Gastroesophageal sphincter (tissue), 4 donors: ENCODE measurements around the gene SLC35B2. TPM values are rescaled to one million over a fixed set of nuclear protein-coding genes. Genes with fewer than 3 reads are reported as not detected.
A peak's percentile ranks its signal among the peaks of the same experiment; 100 is the strongest.

Experiments used
- ATAC-seq: fragments of 150-250 bp; one replicate; pipeline ENCODE4 v1.9.1; 2016; ENCODE audit warnings: mild to moderate bottlenecking, moderate library complexity
- H3K27ac ChIP-seq, 4 donors: fragments of 200-600 bp; sonication (generic) in 3 of 4; 1 replicate in 3 of 4; 2 replicates in 1 of 4; pipeline ENCODE4 v1.5.1; 2016 to 2019
- H3K27me3 ChIP-seq: fragments of 200-600 bp; sonication (generic); one replicate; pipeline ENCODE4 v1.5.1; 2019
- H3K36me3 ChIP-seq, 2 donors: fragments of 200-600 bp; sonication (generic); one replicate each; pipeline ENCODE4 v1.5.1; 2019; ENCODE audit warnings: control low read depth in 1 of 2
- H3K4me1 ChIP-seq, 3 donors: fragments of 200-600 bp; sonication (generic); 1 replicate in 2 of 3; 2 replicates in 1 of 3; pipeline ENCODE4 v1.5.1; 2016 to 2019; ENCODE audit warnings: control low read depth in 2 of 3
- H3K4me3 ChIP-seq, 2 donors: fragments of 200-600 bp; sonication (generic); one replicate each; pipeline ENCODE4 v1.5.1; 2019; ENCODE audit warnings: mild to moderate bottlenecking in 1 of 2, moderate library complexity in 1 of 2
- H3K9me3 ChIP-seq, 3 donors: fragments of 200-600 bp; sonication (generic); one replicate each; pipeline ENCODE4 v1.5.1; 2017 to 2019; ENCODE audit warnings: control low read depth in 2 of 3
- EP300 ChIP-seq: sonication (generic); formaldehyde crosslinking; IDR thresholded peaks from one replicate; pipeline ENCODE4 v1.6.1; 2017; ENCODE audit warnings: antibody characterized with exemption, mild to moderate bottlenecking
- POLR2A ChIP-seq, 2 donors: fragments of 450-650 bp; IDR thresholded peaks; one replicate each; pipeline ENCODE4 v1.6.1; 2017; ENCODE audit warnings: antibody characterized with exemption in 2 of 2, mild to moderate bottlenecking in 2 of 2, moderate library complexity in 1 of 2
- POLR2AphosphoS5 ChIP-seq: sonication (generic); formaldehyde crosslinking; IDR thresholded peaks from one replicate; pipeline ENCODE4 v1.6.1; 2017; ENCODE audit warnings: antibody characterized with exemption
- WGBS, 2 donors: methylation state at CpG; one replicate each; pipeline ENCODE4 v1.1.5; 2018; ENCODE audit warnings: low coverage in 1 of 2; 5-methylcytosine and 5-hydroxymethylcytosine counted together
- total RNA-seq, 4 donors: library from RNA; depleted of rRNA; stranded (reverse); fragments of >200 nt; gene quantifications; one replicate each; pipeline ENCODE4 v1.1.0, GENCODE V29; 2016
- TF ChIP-seq, protein P1 (sequence below), 4 experiments: fragments of 200-600 bp in 2 of 4; fragments of 450-650 bp in 2 of 4; sonication (generic) in 1 of 4; IDR thresholded peaks; one replicate each; pipeline ENCODE4 v1.5.1; 2017 to 2019; ENCODE audit warnings: antibody characterized with exemption in 4 of 4, mild to moderate bottlenecking in 2 of 4, moderate library complexity in 2 of 4

Gene SLC35B2, protein sequence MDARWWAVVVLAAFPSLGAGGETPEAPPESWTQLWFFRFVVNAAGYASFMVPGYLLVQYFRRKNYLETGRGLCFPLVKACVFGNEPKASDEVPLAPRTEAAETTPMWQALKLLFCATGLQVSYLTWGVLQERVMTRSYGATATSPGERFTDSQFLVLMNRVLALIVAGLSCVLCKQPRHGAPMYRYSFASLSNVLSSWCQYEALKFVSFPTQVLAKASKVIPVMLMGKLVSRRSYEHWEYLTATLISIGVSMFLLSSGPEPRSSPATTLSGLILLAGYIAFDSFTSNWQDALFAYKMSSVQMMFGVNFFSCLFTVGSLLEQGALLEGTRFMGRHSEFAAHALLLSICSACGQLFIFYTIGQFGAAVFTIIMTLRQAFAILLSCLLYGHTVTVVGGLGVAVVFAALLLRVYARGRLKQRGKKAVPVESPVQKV
- 10 to 100 TPM; 21.3 to 34.0 (median 25.6) TPM for total RNA-seq

DNA sequence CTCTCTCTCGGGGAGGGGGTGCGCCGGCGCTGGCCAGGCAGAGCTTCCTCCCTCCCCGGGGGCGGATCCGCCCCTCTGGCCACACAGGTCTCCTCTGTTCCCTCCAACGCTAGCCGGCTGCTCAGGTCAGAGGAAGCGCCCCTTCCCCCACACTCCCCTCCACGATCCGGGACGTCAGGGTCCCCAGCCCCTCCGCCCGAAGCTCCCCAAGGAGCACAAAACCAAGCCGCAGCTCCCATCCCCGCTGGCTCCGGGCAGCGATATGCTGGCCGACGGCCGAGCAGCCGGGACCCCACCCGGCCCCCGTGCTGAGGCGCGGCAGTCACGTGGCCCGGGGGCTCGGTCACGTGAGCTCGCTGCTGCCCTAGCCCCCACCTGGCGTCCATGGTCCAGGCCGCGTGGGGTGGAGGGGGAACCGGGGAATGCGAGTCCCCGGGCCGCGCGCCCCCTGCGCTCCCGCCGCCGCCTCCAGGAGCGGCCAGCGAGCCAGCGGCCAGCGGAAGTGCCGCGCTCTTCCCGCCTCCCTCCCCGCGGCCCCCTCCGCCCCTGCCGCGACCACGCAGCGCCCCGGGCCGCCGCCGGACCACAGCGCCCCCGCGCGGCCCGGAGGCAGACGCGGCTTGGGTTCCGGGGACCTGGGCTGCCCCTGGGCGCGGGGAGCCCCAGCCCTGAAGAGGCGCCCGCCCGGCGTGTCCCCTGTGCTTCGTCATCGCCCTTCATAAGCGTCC, at the start of gene SLC35B2:
Gene SLC35B2, minus strand, starts transcription at position 504 of the 728 bp plus-strand sequence. Its CDS starts 118 bp downstream, at position 386.
- ATAC-seq = peak; percentile 91
- Histone ChIP-seq H3K4me1 (peaks cover 0 to 60% (median 13%) of the 10 kb centered on the region in 3 donors), H3K36me3 (peaks cover 0 to 64% of the 10 kb centered on the region in 2 donors), H3K27me3 (no peaks in the 10 kb centered on the region), H3K27ac (peak within 1 kb of the TSS; percentile 63 to 94 (median 90)), H3K9me3 (no peaks in the 10 kb centered on the region), H3K4me3 (peak within 1 kb of the TSS; percentile 79 to 99)
- 0% methylated on average over 4 of the region's 80 CpGs; no CpG with 5 or more reads in 1 of the 2 donors for WGBS, 2 donors
- peak; percentile 50 for TF ChIP-seq POLR2AphosphoS5
- no peak for TF ChIP-seq EP300
- TF ChIP-seq POLR2A (IDR thresholded peaks at IDR 0.05) = peak; percentile 83 to 84
- TF ChIP-seq, protein P1, sequence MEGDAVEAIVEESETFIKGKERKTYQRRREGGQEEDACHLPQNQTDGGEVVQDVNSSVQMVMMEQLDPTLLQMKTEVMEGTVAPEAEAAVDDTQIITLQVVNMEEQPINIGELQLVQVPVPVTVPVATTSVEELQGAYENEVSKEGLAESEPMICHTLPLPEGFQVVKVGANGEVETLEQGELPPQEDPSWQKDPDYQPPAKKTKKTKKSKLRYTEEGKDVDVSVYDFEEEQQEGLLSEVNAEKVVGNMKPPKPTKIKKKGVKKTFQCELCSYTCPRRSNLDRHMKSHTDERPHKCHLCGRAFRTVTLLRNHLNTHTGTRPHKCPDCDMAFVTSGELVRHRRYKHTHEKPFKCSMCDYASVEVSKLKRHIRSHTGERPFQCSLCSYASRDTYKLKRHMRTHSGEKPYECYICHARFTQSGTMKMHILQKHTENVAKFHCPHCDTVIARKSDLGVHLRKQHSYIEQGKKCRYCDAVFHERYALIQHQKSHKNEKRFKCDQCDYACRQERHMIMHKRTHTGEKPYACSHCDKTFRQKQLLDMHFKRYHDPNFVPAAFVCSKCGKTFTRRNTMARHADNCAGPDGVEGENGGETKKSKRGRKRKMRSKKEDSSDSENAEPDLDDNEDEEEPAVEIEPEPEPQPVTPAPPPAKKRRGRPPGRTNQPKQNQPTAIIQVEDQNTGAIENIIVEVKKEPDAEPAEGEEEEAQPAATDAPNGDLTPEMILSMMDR (IDR thresholded peaks at IDR 0.05) = peak in 3 of 4 experiments; percentile 81 to 85 (median 84)

DNA sequence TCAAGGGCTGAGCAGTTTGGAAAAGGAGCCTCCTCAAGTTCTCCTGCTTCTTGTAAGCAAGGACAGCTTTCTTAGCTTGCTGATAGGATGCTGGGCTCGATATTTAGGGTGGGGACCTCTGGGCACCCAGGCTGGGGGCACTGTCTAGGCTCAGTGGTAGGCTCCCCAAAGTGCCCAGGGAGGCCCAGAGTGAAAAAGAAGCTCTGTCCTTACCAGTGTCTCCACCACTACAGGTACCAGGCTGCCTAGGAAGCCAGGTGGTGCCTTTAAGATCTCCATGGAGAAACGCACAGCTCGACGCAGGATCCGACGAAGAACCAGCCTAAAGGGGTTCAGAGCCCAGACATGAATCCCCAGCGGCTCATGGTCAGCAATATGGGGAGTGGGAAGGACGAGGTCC, 49.4 kb upstream of the SLC35B2 start:
- H3K9me3 ChIP-seq = no peaks in the 10 kb centered on the region
- H3K27me3 ChIP-seq = no peaks in the 10 kb centered on the region
- WGBS, 2 donors = 83 to 92% methylated on average over 5 to 6 of the region's 8 CpGs
- TF ChIP-seq POLR2AphosphoS5 = no peak
- TF ChIP-seq, protein P1 (IDR thresholded peaks at IDR 0.05) = no peak
- no peak for TF ChIP-seq POLR2A (IDR thresholded peaks at IDR 0.05)
- no peak for TF ChIP-seq EP300
- H3K27ac ChIP-seq = no peak overlapping the region
- ATAC-seq = no peak
- peaks cover 0 to 7% (median 0%) of the 10 kb centered on the region in 3 donors for H3K4me1 ChIP-seq
- peaks cover 0 to 100% of the 10 kb centered on the region in 2 donors for H3K36me3 ChIP-seq
- H3K4me3 ChIP-seq = no peak overlapping the region

DNA sequence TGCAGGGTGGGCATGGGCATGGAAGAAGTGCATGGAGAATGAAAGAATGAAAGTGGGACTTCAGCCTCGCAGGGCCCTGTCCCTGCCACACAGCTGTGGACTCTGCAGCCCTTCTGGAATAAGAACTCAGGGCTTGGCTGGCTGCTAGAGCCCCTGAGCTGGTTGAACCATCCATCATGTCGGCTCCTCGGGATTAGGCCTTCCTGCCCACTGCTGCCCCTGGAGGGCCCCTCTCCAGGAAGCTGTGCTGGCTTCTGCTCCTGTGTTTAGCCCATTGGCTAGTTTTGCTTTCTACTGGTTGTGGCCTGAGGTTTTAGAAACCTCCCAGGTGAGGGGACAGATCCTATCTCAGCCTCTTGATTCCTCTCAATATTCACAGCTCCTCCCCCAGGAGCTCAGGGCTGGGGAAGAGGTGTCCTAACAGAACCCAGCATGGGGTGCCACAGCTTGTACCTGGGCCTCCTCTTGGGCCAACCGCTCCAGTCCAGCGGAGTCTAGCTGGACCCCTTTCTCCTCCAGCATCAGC, 47.9 kb upstream of the SLC35B2 start:
- H3K4me1 ChIP-seq = no peaks in the 10 kb centered on the region
- ATAC-seq = no peak
- WGBS, 2 donors = 55 to 90% methylated on average over 2 to 3 of the region's 5 CpGs
- TF ChIP-seq POLR2AphosphoS5 (no peak), POLR2A (IDR thresholded peaks at IDR 0.05) (no peak), EP300 (no peak)
- TF ChIP-seq, protein P1 (IDR thresholded peaks at IDR 0.05) = no peak
- no peaks in the 10 kb centered on the region for H3K9me3 ChIP-seq
- peaks cover 0 to 100% of the 10 kb centered on the region in 2 donors for H3K36me3 ChIP-seq
- H3K4me3 ChIP-seq = no peak overlapping the region
- no peaks in the 10 kb centered on the region for H3K27me3 ChIP-seq
- H3K27ac ChIP-seq = no peak overlapping the region

DNA sequence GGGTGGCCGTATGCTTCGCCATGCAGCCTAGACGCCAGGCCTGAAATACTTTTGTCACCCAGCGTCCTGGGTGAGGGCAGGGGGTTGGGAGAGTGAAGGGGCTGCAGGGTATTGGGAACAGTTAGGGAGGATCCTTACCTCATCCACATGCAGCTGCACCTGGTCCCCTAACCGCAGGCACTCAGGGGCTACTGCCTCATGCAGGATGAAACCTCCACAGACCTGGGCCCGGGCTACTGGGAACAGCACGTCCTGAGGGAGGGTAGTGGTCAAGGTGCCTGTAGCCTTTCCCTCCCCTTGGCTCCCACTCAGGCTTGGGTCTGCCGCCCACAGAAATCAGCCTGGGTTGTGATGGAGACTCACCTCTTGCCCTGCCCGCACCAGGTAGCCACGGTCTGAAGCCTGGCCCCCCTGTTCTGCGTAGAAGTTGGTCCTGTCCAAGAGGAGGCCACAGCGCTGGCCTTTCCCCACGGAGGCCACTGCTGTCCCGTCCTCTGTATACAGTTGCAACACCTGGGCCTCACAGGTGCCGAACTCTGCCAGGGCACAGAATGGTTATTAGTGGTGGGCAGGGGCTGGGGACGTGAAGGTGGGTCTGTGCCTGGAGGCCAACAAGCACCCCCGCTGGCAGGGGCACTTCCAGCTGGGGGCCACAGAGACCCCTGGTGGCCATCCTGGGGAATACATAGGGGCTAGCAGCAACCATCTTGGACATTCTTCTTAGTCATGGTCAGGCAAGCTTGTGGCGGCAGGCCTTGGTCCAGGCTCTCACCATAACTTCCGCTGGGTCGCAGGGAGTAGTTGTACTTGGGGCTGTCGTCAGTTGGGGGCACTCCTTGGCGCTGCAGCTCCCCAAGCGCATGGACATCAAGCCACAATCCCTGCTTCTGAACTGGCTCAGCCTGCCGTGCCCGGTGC, 47.2 kb upstream of the SLC35B2 start:
- H3K27ac ChIP-seq = no peak overlapping the region
- peak; percentile 35 for ATAC-seq
- H3K4me1 ChIP-seq = no peaks in the 10 kb centered on the region
- H3K36me3 ChIP-seq = peaks cover 0 to 95% of the 10 kb centered on the region in 2 donors
- no peaks in the 10 kb centered on the region for H3K27me3 ChIP-seq
- WGBS, 2 donors = no CpG with 5 or more reads among the region's 25 CpGs
- no peak overlapping the region for H3K4me3 ChIP-seq
- H3K9me3 ChIP-seq = no peaks in the 10 kb centered on the region
- TF ChIP-seq, protein P1 (IDR thresholded peaks at IDR 0.05) = peak in 3 of 4 experiments; percentile 59 to 81 (median 64)
- no peak for TF ChIP-seq POLR2A (IDR thresholded peaks at IDR 0.05)
